Vagina (tissue), 2 donors: Measurements from ENCODE around the gene DGKI. TPM values are rescaled to one million over a fixed set of nuclear protein-coding genes. Genes with fewer than 3 reads are reported as not detected.

Experiments
- DNase-seq, 2 donors: peaks; one replicate each; pipeline ENCODE4 v3.0.0-alpha.2; 2017; ENCODE audit errors: extremely low spot score in 2 of 2
- H3K27ac ChIP-seq: fragments of 200-600 bp; sonication (generic); one replicate; pipeline ENCODE4 v1.5.1; 2019
- H3K27me3 ChIP-seq: fragments of 200-600 bp; sonication (generic); one replicate; pipeline ENCODE4 v1.5.1; 2019
- H3K36me3 ChIP-seq, 2 donors: fragments of 200-600 bp; sonication (generic); one replicate each; pipeline ENCODE4 v1.5.1; 2017 to 2019
- H3K4me1 ChIP-seq: fragments of 200-600 bp; sonication (generic); one replicate; pipeline ENCODE4 v1.5.1; 2019
- H3K4me3 ChIP-seq, 2 donors: fragments of 200-600 bp; sonication (generic); 1 replicate in 1 of 2; 2 replicates in 1 of 2; pipeline ENCODE4 v1.5.1; 2016 to 2019
- H3K9me3 ChIP-seq: fragments of 200-600 bp; sonication (generic); one replicate; pipeline ENCODE4 v1.5.1; 2019
- CTCF ChIP-seq, 3 experiments: fragments of 450-650 bp in 2 of 3; fragments of 200-600 bp in 1 of 3; sonication (generic) in 1 of 3; IDR thresholded peaks; one replicate each; pipeline ENCODE4 v1.5.1; 2017 to 2019; ENCODE audit warnings: antibody characterized with exemption in 3 of 3, mild to moderate bottlenecking in 2 of 3, moderate library complexity in 2 of 3
- POLR2A ChIP-seq, 2 donors: fragments of 450-650 bp; IDR thresholded peaks; one replicate each; pipeline ENCODE4 v1.6.1; 2017; ENCODE audit warnings: antibody characterized with exemption in 2 of 2, mild to moderate bottlenecking in 2 of 2, moderate library complexity in 2 of 2
- POLR2AphosphoS5 ChIP-seq, 2 donors: sonication (generic); formaldehyde crosslinking; IDR thresholded peaks; one replicate each; pipeline ENCODE4 v1.9.0; 2017; ENCODE audit warnings: antibody characterized with exemption in 2 of 2, mild to moderate bottlenecking in 2 of 2, low read depth in 1 of 2; ENCODE audit not compliant: insufficient read depth in 1 of 2
- intact Hi-C: fragments of 100-400 bp; cut with DNase I; formaldehyde crosslinking; loops from one replicate; pipeline ENCODE4 v1.15.1; 2023
- total RNA-seq: library from RNA; depleted of rRNA; stranded (reverse); fragments of >200 nt; gene quantifications from one replicate; pipeline ENCODE4 v1.2.3, GENCODE V29; 2016

DGKI gene
- total RNA-seq, 1 donor from 2014 or later, result 1.2 TPM

- no peaks in the 10 kb centered on the region for H3K27me3 ChIP-seq
- peak in 1 of 2 donors; percentile 67 for TF ChIP-seq POLR2AphosphoS5 (IDR thresholded peaks at IDR 0.05; ENCODE audit: insufficient read depth in 1 of 2, low read depth in 1 of 2)
- TF ChIP-seq POLR2A (IDR thresholded peaks at IDR 0.05), result no peak
- H3K4me1 ChIP-seq, result no peaks in the 10 kb centered on the region
- H3K36me3 ChIP-seq, result no peaks in the 10 kb centered on the region
- peak within 1 kb of the TSS; percentile 37 to 57 for H3K4me3 ChIP-seq
- no peaks in the 10 kb centered on the region for H3K9me3 ChIP-seq
- H3K27ac ChIP-seq, result peak within 1 kb of the TSS; percentile 2
- intact Hi-C loops, result no loop called here
- DNase-seq, result no peak
These were observed 503.4 kb downstream of the DGKI start, which contains the start of gene PTN for GRCh38 chr7:137343281-137343841. TSS of gene PTN (minus strand) at chr7:137343733. CDS start at chr7:137254973, 88,760 bp downstream.

GRCh38 chr7:137342828-137343261 lies 503.9 kb downstream of the DGKI start:
- TF ChIP-seq CTCF (IDR thresholded peaks at IDR 0.05) (no peak), POLR2AphosphoS5 (IDR thresholded peaks at IDR 0.05; ENCODE audit: insufficient read depth in 1 of 2, low read depth in 1 of 2) (no peak), POLR2A (IDR thresholded peaks at IDR 0.05) (no peak)
- H3K9me3 ChIP-seq, result no peaks in the 10 kb centered on the region

GRCh38 chr7:137342265-137342664 lies 504.5 kb downstream of the DGKI start:
- H3K36me3 ChIP-seq, result no peaks in the 10 kb centered on the region
- DNase-seq, result no peak
- H3K27ac ChIP-seq, result no peak overlapping the region
- H3K9me3 ChIP-seq, result no peaks in the 10 kb centered on the region
- H3K4me1 ChIP-seq, result no peaks in the 10 kb centered on the region
- peak overlapping the region; percentile 37 to 57 for H3K4me3 ChIP-seq
- TF ChIP-seq POLR2A (IDR thresholded peaks at IDR 0.05) (no peak), CTCF (IDR thresholded peaks at IDR 0.05) (no peak)
- H3K27me3 ChIP-seq, result no peaks in the 10 kb centered on the region
- intact Hi-C loops, result no loop called here

More at GRCh38 chr7:137342828-137343261, 503.9 kb downstream of the DGKI start:
- Histone ChIP-seq H3K4me3 (peak overlapping the region; percentile 37 to 57), H3K27me3 (no peaks in the 10 kb centered on the region), H3K36me3 (no peaks in the 10 kb centered on the region), H3K4me1 (no peaks in the 10 kb centered on the region), H3K27ac (peak overlapping the region; percentile 2)
- DNase-seq, result no peak
- intact Hi-C loops, result no loop called here

- intact Hi-C loops, result no loop called here
- Histone ChIP-seq H3K27ac (no peak overlapping the region), H3K4me1 (no peaks in the 10 kb centered on the region), H3K4me3 (no peak overlapping the region), H3K27me3 (no peaks in the 10 kb centered on the region), H3K36me3 (no peaks in the 10 kb centered on the region), H3K9me3 (no peaks in the 10 kb centered on the region)
- DNase-seq, result no peak
- TF ChIP-seq POLR2A (IDR thresholded peaks at IDR 0.05) (no peak), CTCF (IDR thresholded peaks at IDR 0.05) (no peak), POLR2AphosphoS5 (IDR thresholded peaks at IDR 0.05; ENCODE audit: insufficient read depth in 1 of 2, low read depth in 1 of 2) (no peak)
These were observed 508.9 kb downstream of the DGKI start for GRCh38 chr7:137337902-137338301.

- Histone ChIP-seq H3K9me3 (no peaks in the 10 kb centered on the region), H3K27me3 (no peaks in the 10 kb centered on the region), H3K36me3 (no peaks in the 10 kb centered on the region), H3K4me3 (no peak overlapping the region), H3K27ac (no peak overlapping the region), H3K4me1 (no peaks in the 10 kb centered on the region)
- DNase-seq, result no peak
- intact Hi-C loops, result no loop called here
- peak in 1 of 2 donors; percentile 18 for TF ChIP-seq POLR2AphosphoS5 (IDR thresholded peaks at IDR 0.05; ENCODE audit: insufficient read depth in 1 of 2, low read depth in 1 of 2)
- TF ChIP-seq POLR2A (IDR thresholded peaks at IDR 0.05), result no peak
- TF ChIP-seq CTCF (IDR thresholded peaks at IDR 0.05), result no peak
These were observed 511.0 kb downstream of the DGKI start for GRCh38 chr7:137335814-137336213.
